Measurements from ENCODE around the gene TRIM28.
A peak's percentile ranks its signal among the peaks of the same experiment; 100 is the strongest.

The TRIM28 gene

GRCh38 chr19:58578012-58578925 lies 34.4 kb downstream of the TRIM28 start:
- no peak overlapping the region for H3K27ac ChIP-seq
- TF ChIP-seq ZFX (IDR thresholded peaks at IDR 0.05) (no peak), CTCF (conservative IDR thresholded peaks at IDR 0.05) (no peak)

- TF ChIP-seq CTCF (conservative IDR thresholded peaks at IDR 0.05) (no peak), ZFX (IDR thresholded peaks at IDR 0.05) (no peak)
- H3K27ac ChIP-seq, result no peak overlapping the region
Observed at GRCh38 chr19:58579473-58580142, 35.7 kb downstream of the TRIM28 start.

GRCh38 chr19:58581227-58582141 lies 37.6 kb downstream of the TRIM28 start:
- H3K27ac ChIP-seq, result peak overlapping the region; percentile 6; the same call in 1 of the 2 replicates
- TF ChIP-seq CTCF (conservative IDR thresholded peaks at IDR 0.05) (no peak), ZFX (IDR thresholded peaks at IDR 0.05) (no peak)

GRCh38 chr19:58582985-58583384 lies 39.1 kb downstream of the TRIM28 start:
- no peak overlapping the region for H3K27ac ChIP-seq
- TF ChIP-seq ZFX (IDR thresholded peaks at IDR 0.05) (no peak), CTCF (conservative IDR thresholded peaks at IDR 0.05) (no peak)

GRCh38 chr19:58584498-58585441 lies 40.9 kb downstream of the TRIM28 start:
- TF ChIP-seq ZFX (IDR thresholded peaks at IDR 0.05) (no peak), CTCF (conservative IDR thresholded peaks at IDR 0.05) (no peak)
- no peak overlapping the region for H3K27ac ChIP-seq

- TF ChIP-seq CTCF (conservative IDR thresholded peaks at IDR 0.05), result no peak
- TF ChIP-seq ZFX (IDR thresholded peaks at IDR 0.05), result no peak
- H3K27ac ChIP-seq, result no peak overlapping the region
Observed at GRCh38 chr19:58585442-58586132, 41.7 kb downstream of the TRIM28 start.

Measured in C4-2B (cell line).